CD14-positive monocyte (primary cell): ENCODE results near the gene GRIK3. TPM values are rescaled to one million over a fixed set of nuclear protein-coding genes. Genes with fewer than 3 reads are reported as not detected.

Experiments used
- DNase-seq, 3 donors: peaks; one replicate each; pipeline ENCODE4 v3.0.0-alpha.2; 2011 to 2022
- H2AFZ ChIP-seq: 2 replicates; pipeline ENCODE4 v1.6.0; 2012; ENCODE audit warnings: mild to moderate bottlenecking, low read depth, low read length, inconsistent platforms; ENCODE audit not compliant: insufficient read depth, poor library complexity, severe bottlenecking
- H3K27ac ChIP-seq, 2 donors: 1 replicate in 1 of 2; 2 replicates in 1 of 2; pipeline ENCODE4 v1.5.1; 2012 to 2013; ENCODE audit warnings: low read length in 2 of 2, control low read depth in 1 of 2, inconsistent platforms in 1 of 2, low read depth in 1 of 2, mild to moderate bottlenecking in 1 of 2
- H3K27me3 ChIP-seq, 2 donors: one replicate each; pipeline versions ENCODE4 v1.6.0 to v1.6.1; 2011 to 2013; ENCODE audit warnings: low read length in 2 of 2; ENCODE audit not compliant: control insufficient read depth in 2 of 2, insufficient read depth in 2 of 2
- H3K36me3 ChIP-seq, 2 donors: replicated peaks in 1 of 2; 1 replicate in 1 of 2; 2 replicates in 1 of 2; pipeline versions ENCODE4 v1.5.1 to v1.6.1; 2012 to 2013; ENCODE audit warnings: low read length in 2 of 2, control low read depth in 1 of 2, inconsistent platforms in 1 of 2, mild to moderate bottlenecking in 1 of 2; ENCODE audit not compliant: insufficient read depth in 2 of 2, control insufficient read depth in 1 of 2
- H3K4me1 ChIP-seq, 2 donors: 1 replicate in 1 of 2; 2 replicates in 1 of 2; pipeline versions ENCODE4 v1.5.1 to v1.6.1; 2012 to 2013; ENCODE audit warnings: low read length in 2 of 2, control low read depth in 1 of 2, inconsistent platforms in 1 of 2, mild to moderate bottlenecking in 1 of 2, moderate library complexity in 1 of 2; ENCODE audit not compliant: insufficient read depth in 2 of 2, control insufficient read depth in 1 of 2
- H3K4me2 ChIP-seq: replicated peaks from 2 replicates; pipeline ENCODE3; 2012; ENCODE audit warnings: low read length, moderate library complexity, mild to moderate bottlenecking; ENCODE audit not compliant: poor library complexity, severe bottlenecking; ENCODE audit errors: extremely low read depth
- H3K4me3 ChIP-seq, 3 experiments: fragments of 200-600 bp in 1 of 3; sonication (generic) in 1 of 3; replicated peaks in 1 of 3; 1 replicate in 2 of 3; 2 replicates in 1 of 3; pipeline ENCODE4 v1.5.1; 2011 to 2013; ENCODE audit warnings: low read length in 3 of 3, mild to moderate bottlenecking in 3 of 3, control low read depth in 2 of 3, low read depth in 2 of 3, inconsistent platforms in 1 of 3, moderate library complexity in 1 of 3
- H3K79me2 ChIP-seq: 2 replicates; pipeline ENCODE4 v1.6.0; 2012; ENCODE audit warnings: mild to moderate bottlenecking, control low read depth, inconsistent platforms, low read length, moderate library complexity; ENCODE audit not compliant: insufficient read depth
- H3K9ac ChIP-seq: 2 replicates; pipeline ENCODE4 v1.6.0; 2017; ENCODE audit warnings: low read length, mild to moderate bottlenecking; ENCODE audit not compliant: insufficient read depth, poor library complexity, severe bottlenecking
- H3K9me3 ChIP-seq, 2 donors: replicated peaks in 1 of 2; 1 replicate in 1 of 2; 2 replicates in 1 of 2; pipeline versions ENCODE4 v1.5.1 to v1.6.1; 2012 to 2013; ENCODE audit warnings: low read length in 2 of 2, control low read depth in 1 of 2; ENCODE audit not compliant: control insufficient read depth in 1 of 2, insufficient read depth in 1 of 2
- H4K20me1 ChIP-seq: 2 replicates; pipeline ENCODE4 v1.6.0; 2012; ENCODE audit warnings: mild to moderate bottlenecking, low read length, control low read depth, moderate library complexity; ENCODE audit not compliant: insufficient read depth
- H3K27ac Mint-ChIP-seq, 7 donors: one replicate each; pipeline ENCODE4 v1.8.0; 2020; ENCODE audit warnings: mild to moderate bottlenecking in 7 of 7, mixed read lengths in 7 of 7, moderate library complexity in 6 of 7, inconsistent platforms in 2 of 7
- H3K27me3 Mint-ChIP-seq, 3 donors: one replicate each; pipeline ENCODE4 v1.8.0; 2021 to 2022; ENCODE audit warnings: low read depth in 3 of 3, mild to moderate bottlenecking in 3 of 3, mixed read lengths in 3 of 3, moderate library complexity in 3 of 3, inconsistent platforms in 1 of 3
- H3K36me3 Mint-ChIP-seq, 2 donors: one replicate each; pipeline ENCODE4 v1.8.0; 2020; ENCODE audit warnings: mixed read lengths in 2 of 2, inconsistent platforms in 1 of 2, mild to moderate bottlenecking in 1 of 2
- H3K4me1 Mint-ChIP-seq: one replicate; pipeline ENCODE4 v1.8.0; 2020; ENCODE audit warnings: mild to moderate bottlenecking, mixed read lengths
- H3K4me3 Mint-ChIP-seq, 2 donors: one replicate each; pipeline ENCODE4 v1.8.0; 2020; ENCODE audit warnings: mild to moderate bottlenecking in 2 of 2, mixed read lengths in 2 of 2, moderate library complexity in 1 of 2
- H3K9me3 Mint-ChIP-seq, 7 donors: one replicate each; pipeline ENCODE4 v1.8.0; 2020 to 2022; ENCODE audit warnings: mixed read lengths in 7 of 7, mild to moderate bottlenecking in 6 of 7, moderate library complexity in 6 of 7, inconsistent platforms in 2 of 7
- WGBS: methylation state at CpG from one replicate; pipeline ENCODE4 v1.1.5; 2013; ENCODE audit warnings: missing lambda C conversion rate; ENCODE audit not compliant: insufficient coverage; 5-methylcytosine and 5-hydroxymethylcytosine counted together
- intact Hi-C, 2 donors: fragments of 100-400 bp; cut with micrococcal nuclease; formaldehyde crosslinking; loops; one replicate each; pipeline versions ENCODE4 v1.15.0 to v1.15.1; 2023
- polyA plus RNA-seq, 3 donors: library from polyadenylated mRNA; depleted of rRNA in 1 of 3; unstranded in 2 of 3; stranded (reverse) in 1 of 3; fragments of 300-500 nt in 2 of 3; fragments of >200 nt in 1 of 3; fragmentation: Illumina TruSeq in 2 of 3; gene quantifications; 1 replicate in 2 of 3; 2 replicates in 1 of 3; pipeline ENCODE4 v1.2.3, GENCODE V29; 2012 to 2021
- TF ChIP-seq, protein P1 (sequence below): fragments of 200-600 bp; IDR thresholded peaks from one replicate; pipeline ENCODE4 v1.8.0; 2022; ENCODE audit warnings: antibody characterized with exemption, mild to moderate bottlenecking

The GRIK3 gene
- polyA plus RNA-seq, 3 donors: not detected

- H3K36me3 Mint-ChIP-seq: no peaks in the 10 kb centered on the region
- Histone ChIP-seq H3K27me3 (no peaks in the 10 kb centered on the region), H3K79me2 (no peaks in the 10 kb centered on the region), H3K9me3 (no peaks in the 10 kb centered on the region), H3K4me1 (no peaks in the 10 kb centered on the region), H3K9ac (no peak overlapping the region), H4K20me1 (no peaks in the 10 kb centered on the region), H3K36me3 (no peaks in the 10 kb centered on the region), H2AFZ (no peak overlapping the region), H3K4me2 (no peak overlapping the region), H3K4me3 (no peak overlapping the region), H3K27ac (no peak overlapping the region)
- TF ChIP-seq, protein P1, sequence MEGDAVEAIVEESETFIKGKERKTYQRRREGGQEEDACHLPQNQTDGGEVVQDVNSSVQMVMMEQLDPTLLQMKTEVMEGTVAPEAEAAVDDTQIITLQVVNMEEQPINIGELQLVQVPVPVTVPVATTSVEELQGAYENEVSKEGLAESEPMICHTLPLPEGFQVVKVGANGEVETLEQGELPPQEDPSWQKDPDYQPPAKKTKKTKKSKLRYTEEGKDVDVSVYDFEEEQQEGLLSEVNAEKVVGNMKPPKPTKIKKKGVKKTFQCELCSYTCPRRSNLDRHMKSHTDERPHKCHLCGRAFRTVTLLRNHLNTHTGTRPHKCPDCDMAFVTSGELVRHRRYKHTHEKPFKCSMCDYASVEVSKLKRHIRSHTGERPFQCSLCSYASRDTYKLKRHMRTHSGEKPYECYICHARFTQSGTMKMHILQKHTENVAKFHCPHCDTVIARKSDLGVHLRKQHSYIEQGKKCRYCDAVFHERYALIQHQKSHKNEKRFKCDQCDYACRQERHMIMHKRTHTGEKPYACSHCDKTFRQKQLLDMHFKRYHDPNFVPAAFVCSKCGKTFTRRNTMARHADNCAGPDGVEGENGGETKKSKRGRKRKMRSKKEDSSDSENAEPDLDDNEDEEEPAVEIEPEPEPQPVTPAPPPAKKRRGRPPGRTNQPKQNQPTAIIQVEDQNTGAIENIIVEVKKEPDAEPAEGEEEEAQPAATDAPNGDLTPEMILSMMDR: no peak
- H3K4me1 Mint-ChIP-seq: no peaks in the 10 kb centered on the region
- H3K4me3 Mint-ChIP-seq: no peak overlapping the region
- WGBS: no CpG with 5 or more reads among the region's 2 CpGs
- intact Hi-C loops: no loop called here
- no peak for DNase-seq
- H3K27me3 Mint-ChIP-seq: peaks cover 3 to 4% (median 3%) of the 10 kb centered on the region in 3 donors
- peaks cover 0 to 3% (median 0%) of the 10 kb centered on the region in 7 donors for H3K9me3 Mint-ChIP-seq
- no peak overlapping the region for H3K27ac Mint-ChIP-seq
Measured at GRCh38 chr1:36764798-36765197, 269.5 kb downstream of the GRIK3 start.

DNA sequence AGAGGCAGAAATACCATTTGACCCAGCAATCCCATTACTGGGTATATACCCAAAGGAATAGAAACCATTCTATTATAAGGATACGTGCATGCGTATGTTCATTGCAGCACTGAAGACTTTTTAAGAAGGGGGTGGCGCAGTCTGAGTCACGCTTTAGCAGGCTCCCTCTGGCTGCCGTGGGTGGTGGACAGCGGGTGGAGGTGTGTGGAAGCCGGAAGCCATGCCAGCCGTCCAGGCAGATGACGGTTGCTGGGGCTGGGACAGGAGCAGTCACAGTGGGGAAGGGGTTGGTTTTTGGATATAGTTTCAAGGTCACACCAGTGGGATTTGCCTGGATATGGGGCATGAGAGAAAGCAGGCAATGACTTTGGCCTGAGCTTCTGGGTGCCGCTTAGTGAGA, 270.5 kb downstream of the GRIK3 start:
- Mint-ChIP-seq H3K9me3 (peaks cover 0 to 6% (median 2%) of the 10 kb centered on the region in 7 donors), H3K27me3 (peaks cover 2 to 5% (median 3%) of the 10 kb centered on the region in 3 donors), H3K36me3 (no peaks in the 10 kb centered on the region), H3K27ac (no peak overlapping the region), H3K4me1 (no peaks in the 10 kb centered on the region), H3K4me3 (no peak overlapping the region)
- no peak for DNase-seq
- intact Hi-C loops: no loop called here
- Histone ChIP-seq H3K27ac (no peak overlapping the region), H4K20me1 (no peaks in the 10 kb centered on the region), H3K27me3 (no peaks in the 10 kb centered on the region), H3K9me3 (peaks cover 0 to 3% of the 10 kb centered on the region in 2 donors), H2AFZ (no peak overlapping the region), H3K9ac (no peak overlapping the region), H3K4me3 (no peak overlapping the region), H3K4me1 (no peaks in the 10 kb centered on the region), H3K4me2 (no peak overlapping the region), H3K36me3 (no peaks in the 10 kb centered on the region), H3K79me2 (no peaks in the 10 kb centered on the region)
- TF ChIP-seq, protein P1: no peak
- 95% methylated on average over 8 of the region's 10 CpGs for WGBS
